K562 (cell line): ENCODE data around the gene ECI2. TPM values are rescaled to one million over a fixed set of nuclear protein-coding genes. Genes with fewer than 3 reads are reported as not detected.

Experiments
- ATAC-seq: fragments of 200-7000 bp; cut with Tn5 transposase; 3 replicates; pipeline ENCODE4 v1.9.1; 2020; ENCODE audit warnings: moderate library complexity
- BruUV-seq: library from RNA; stranded (reverse); fragments of 400-500 nt; replicated peaks from 2 replicates; lab custom pipeline; 2021; lab: Mats Ljungman, UMichigan
- CTCF ChIA-PET: fragments of 300-600 bp; formaldehyde crosslinking; extraction: SDS; loops from one replicate; lab custom pipeline; 2021; ENCODE audit warnings: low intra/inter-chr PET ratio; lab: Yijun Ruan, JAX
- POLR2A ChIA-PET: fragments of 300-600, 350-650 bp; sonication (Branson Sonifier 250); formaldehyde crosslinking; extraction: SDS; loops from one replicate; lab custom pipeline; 2021; ENCODE audit warnings: antibody characterized with exemption, inconsistent platforms; lab: Yijun Ruan, JAX
- DNase-seq, 4 experiments: peaks; one replicate each; pipeline versions ENCODE4 v3.0.0 to v3.0.0-alpha.2; 2011 to 2018; ENCODE audit warnings: low spot score in 3 of 4, mixed read lengths in 3 of 4; ENCODE audit errors: extremely low read depth in 1 of 4
- FAIRE-seq: peaks from 2 replicates; lab custom pipeline; 2011; peaks lifted over from hg19 to GRCh38; lab: Jason Lieb, UNC
- H2AFZ ChIP-seq: 2 replicates; pipeline ENCODE4 v1.6.0; 2011; ENCODE audit warnings: low read depth, low read length, control low read depth, inconsistent platforms
- H3K27ac ChIP-seq: fragments of 200-600 bp; 3 replicates; pipeline ENCODE4 v1.8.0; 2011; ENCODE audit warnings: low read depth, mild to moderate bottlenecking, control low read depth, inconsistent platforms, low read length, moderate library complexity, mixed read lengths; ENCODE audit errors: extremely low read depth
- H3K27me3 ChIP-seq, 2 experiments: fragments of 300-600 bp in 1 of 2; 2 replicates in 1 of 2; 3 replicates in 1 of 2; pipeline versions ENCODE4 v1.6.0 to v1.8.0; 2011; ENCODE audit warnings: inconsistent platforms in 2 of 2, low read length in 2 of 2, mild to moderate bottlenecking in 1 of 2, mixed read lengths in 1 of 2, moderate library complexity in 1 of 2; ENCODE audit not compliant: control insufficient read depth in 2 of 2, insufficient read depth in 2 of 2
- H3K36me3 ChIP-seq: fragments of 300-600 bp; 3 replicates; pipeline ENCODE4 v1.8.0; 2011; ENCODE audit warnings: mild to moderate bottlenecking, low read length, inconsistent platforms; ENCODE audit not compliant: control insufficient read depth, insufficient read depth
- H3K4me1 ChIP-seq, 2 experiments: fragments of 200-600 bp in 1 of 2; replicated peaks in 1 of 2; 2 replicates in 1 of 2; 3 replicates in 1 of 2; pipeline versions ENCODE4 v1.5.1 to v1.8.0; 2011; ENCODE audit warnings: inconsistent platforms in 2 of 2, low read length in 2 of 2, mild to moderate bottlenecking in 1 of 2, mixed read lengths in 1 of 2, moderate library complexity in 1 of 2; ENCODE audit not compliant: control insufficient read depth in 2 of 2, insufficient read depth in 2 of 2
- H3K4me2 ChIP-seq: 2 replicates; pipeline ENCODE4 v1.6.1; 2011; ENCODE audit warnings: low read length, control low read depth, inconsistent platforms, mixed read lengths; ENCODE audit not compliant: insufficient read depth
- H3K4me3 ChIP-seq: fragments of 200-600 bp; sonication (generic), shearing (Covaris generic); 2 replicates; pipeline ENCODE4 v1.5.1; 2016; ENCODE audit warnings: control low read depth, inconsistent platforms
- H3K79me2 ChIP-seq: fragments of 200-600 bp; 3 replicates; pipeline ENCODE4 v1.8.0; 2011; ENCODE audit warnings: low read length, inconsistent platforms; ENCODE audit not compliant: control insufficient read depth, insufficient read depth
- H3K9ac ChIP-seq, 2 experiments: 2 replicates each; pipeline versions ENCODE4 v1.6.0 to v1.6.1; 2011; ENCODE audit warnings: low read depth in 2 of 2, low read length in 2 of 2, control low read depth in 1 of 2, inconsistent platforms in 1 of 2, mild to moderate bottlenecking in 1 of 2, mixed read lengths in 1 of 2; ENCODE audit not compliant: insufficient read depth in 1 of 2
- H3K9me1 ChIP-seq: one replicate; pipeline ENCODE4 v1.6.0; 2011; ENCODE audit warnings: inconsistent platforms, mild to moderate bottlenecking, low read length, moderate library complexity; ENCODE audit not compliant: control insufficient read depth, insufficient read depth
- H3K9me3 ChIP-seq: replicated peaks from 2 replicates; pipeline ENCODE4 v1.5.1; 2011; ENCODE audit warnings: low read depth, low read length, inconsistent platforms; ENCODE audit not compliant: control insufficient read depth, insufficient read depth
- H4K20me1 ChIP-seq: replicated peaks from 2 replicates; pipeline ENCODE4 v1.6.1; 2011; ENCODE audit warnings: low read length, inconsistent platforms, mixed read lengths; ENCODE audit not compliant: control insufficient read depth, insufficient read depth
- CBX5 ChIP-seq: IDR thresholded peaks from 2 replicates; pipeline ENCODE4 v1.6.1; 2014; ENCODE audit warnings: low read depth, borderline replicate concordance
- HMBOX1 ChIP-seq: sonication (generic); IDR thresholded peaks from 2 replicates; pipeline ENCODE4 v1.6.1; 2016
- MNT ChIP-seq, 2 experiments: fragments of 450-650 bp; conservative IDR thresholded peaks; 2 replicates each; pipeline ENCODE4 v1.6.1; 2017; ENCODE audit warnings: mild to moderate bottlenecking in 2 of 2, moderate library complexity in 2 of 2
- NEUROD1 ChIP-seq: fragments of 150-350 bp; IDR thresholded peaks from 2 replicates; pipeline ENCODE4 v1.6.1; 2014; ENCODE audit warnings: borderline replicate concordance, low read length, low read depth; ENCODE audit not compliant: partially characterized antibody
- REST ChIP-seq, 2 experiments: fragments of 450-650 bp; formaldehyde crosslinking in 1 of 2; IDR thresholded peaks; 2 replicates each; pipeline versions ENCODE4 v1.4.0 to v1.6.1; 2014 to 2020; ENCODE audit warnings: mild to moderate bottlenecking in 2 of 2, borderline replicate concordance in 1 of 2, low read depth in 1 of 2
- TAF1 ChIP-seq: IDR thresholded peaks from 2 replicates; pipeline ENCODE4 v1.6.1; 2011; ENCODE audit warnings: mild to moderate bottlenecking, low read length, moderate library complexity; ENCODE audit not compliant: insufficient read depth, control insufficient read depth, severe bottlenecking; ENCODE audit errors: extremely low read depth
- ZBTB34 ChIP-seq: fragments of 250-450 bp; sonication (Bioruptor Pico); IDR thresholded peaks from 2 replicates; pipeline ENCODE4 v1.8.0; 2021; ENCODE audit warnings: mild to moderate bottlenecking, moderate library complexity
- in situ Hi-C: fragments of 300-500 bp; cut with MboI; formaldehyde crosslinking; loops from 4 replicates; pipeline ENCODE4 v1.15.0; 2018; ENCODE audit warnings: inconsistent platforms, mixed read lengths
- intact Hi-C: fragments of 100-400 bp; cut with micrococcal nuclease; formaldehyde crosslinking; loops from 2 replicates; pipeline ENCODE4 v1.14.2; 2022
- polyA plus RNA-seq, 8 experiments: library from polyadenylated mRNA; depleted of rRNA in 4 of 8; stranded (reverse) in 5 of 8; unstranded in 3 of 8; fragments of >200 nt; fragmentation: Nextera tagmentation in 2 of 8; fragmentation: Illumina TruSeq in 1 of 8; extraction: Ambion mirVana in 2 of 8; extraction: Trizol in 1 of 8; gene quantifications; 2 replicates each; pipeline versions ENCODE4 v1.2.1 to v1.2.3, GENCODE V29; 2011 to 2014; ENCODE audit warnings: inconsistent platforms in 1 of 8, missing spikeins in 1 of 8
- total RNA-seq, 7 experiments: library from RNA; depleted of rRNA in 6 of 7; stranded (reverse); fragments of >200 nt in 6 of 7; fragmentation: Illumina TruSeq in 2 of 7; extraction: Trizol in 2 of 7; gene quantifications; 2 replicates each; pipeline versions ENCODE4 v1.2.1 to v1.2.3, GENCODE V29; 2011 to 2021; ENCODE audit warnings: low replicate concordance in 1 of 7

Gene ECI2
- total and polyA plus RNA-seq, 9 of the 15 experiments (the other 6 are each of a cell fraction or from before 2014, with no cell fraction given), result 80.7 to 377 (median 142) TPM

GRCh38 chr6:4114123-4114522 is 21.3 kb downstream of the ECI2 start (continued):
- no peak for TF ChIP-seq HMBOX1
- TF ChIP-seq, all 486 proteins: peak for 2

- no peak overlapping the region for H2AFZ ChIP-seq
- CTCF ChIA-PET, result no interaction called here
- no peaks in the 10 kb centered on the region; the same call in 1 of the 2 replicates for H3K9me3 ChIP-seq
- BruUV-seq, result no TSS peak
- no peak overlapping the region for H3K4me3 ChIP-seq
- intact Hi-C loops (no loop called here), in situ Hi-C loops (no loop called here)
- H3K9me1 ChIP-seq, result no peaks in the 10 kb centered on the region
- no peak overlapping the region for H3K9ac ChIP-seq
- no peaks in the 10 kb centered on the region for H4K20me1 ChIP-seq
- no peaks in the 10 kb centered on the region for H3K79me2 ChIP-seq
- H3K36me3 ChIP-seq, result peaks cover 30% of the 10 kb centered on the region
- no peak for ATAC-seq
- H3K27ac ChIP-seq, result no peak overlapping the region
- H3K4me1 ChIP-seq, result no peaks in the 10 kb centered on the region
- DNase-seq, result no peak
- no peak overlapping the region for H3K4me2 ChIP-seq
- POLR2A ChIA-PET, result interaction anchor here (1.0 kb wide), 1 partner anchor 19 kb away, joined by 3 read pairs; no protein-coding TSS in a partner anchor
- H3K27me3 ChIP-seq, result no peaks in the 10 kb centered on the region
- FAIRE-seq, result no peak
- no peak for TF ChIP-seq REST (IDR thresholded peaks at IDR 0.05; ENCODE audit: borderline replicate concordance)
- TF ChIP-seq REST (CRISPR knock-in tag; IDR thresholded peaks at IDR 0.05; ENCODE audit: low read depth), result no peak
- no peak for TF ChIP-seq MNT (conservative IDR thresholded peaks at IDR 0.05)
- no peak for TF ChIP-seq TAF1
- no peak for TF ChIP-seq NEUROD1
- TF ChIP-seq CBX5, result no peak
- no peak for TF ChIP-seq ZBTB34 (CRISPR knock-in tag)
Measured at GRCh38 chr6:4113649-4114048, 21.7 kb downstream of the ECI2 start.
